Measurements from ENCODE around the gene DYNLRB1.

DNA sequence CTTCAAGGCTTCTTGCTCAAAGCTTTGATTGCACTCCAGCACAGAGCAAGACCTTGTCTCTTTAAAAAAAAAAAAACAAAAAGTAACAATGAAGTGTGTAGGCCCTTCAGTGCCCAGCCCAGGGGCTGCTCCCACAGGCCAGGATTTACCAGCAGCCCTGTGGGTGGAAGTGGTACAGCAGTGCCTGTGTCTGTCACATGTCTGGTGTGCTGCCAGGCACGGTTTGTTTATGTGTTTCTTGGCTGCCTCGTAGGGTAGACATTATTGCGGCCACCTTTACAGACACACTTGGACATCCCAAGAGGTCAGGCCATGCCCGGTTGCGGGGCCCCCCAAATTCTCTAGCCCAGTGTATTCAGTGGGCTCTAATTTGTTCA, 12.7 kb downstream of the DYNLRB1 start:
- TF ChIP-seq, protein P1, sequence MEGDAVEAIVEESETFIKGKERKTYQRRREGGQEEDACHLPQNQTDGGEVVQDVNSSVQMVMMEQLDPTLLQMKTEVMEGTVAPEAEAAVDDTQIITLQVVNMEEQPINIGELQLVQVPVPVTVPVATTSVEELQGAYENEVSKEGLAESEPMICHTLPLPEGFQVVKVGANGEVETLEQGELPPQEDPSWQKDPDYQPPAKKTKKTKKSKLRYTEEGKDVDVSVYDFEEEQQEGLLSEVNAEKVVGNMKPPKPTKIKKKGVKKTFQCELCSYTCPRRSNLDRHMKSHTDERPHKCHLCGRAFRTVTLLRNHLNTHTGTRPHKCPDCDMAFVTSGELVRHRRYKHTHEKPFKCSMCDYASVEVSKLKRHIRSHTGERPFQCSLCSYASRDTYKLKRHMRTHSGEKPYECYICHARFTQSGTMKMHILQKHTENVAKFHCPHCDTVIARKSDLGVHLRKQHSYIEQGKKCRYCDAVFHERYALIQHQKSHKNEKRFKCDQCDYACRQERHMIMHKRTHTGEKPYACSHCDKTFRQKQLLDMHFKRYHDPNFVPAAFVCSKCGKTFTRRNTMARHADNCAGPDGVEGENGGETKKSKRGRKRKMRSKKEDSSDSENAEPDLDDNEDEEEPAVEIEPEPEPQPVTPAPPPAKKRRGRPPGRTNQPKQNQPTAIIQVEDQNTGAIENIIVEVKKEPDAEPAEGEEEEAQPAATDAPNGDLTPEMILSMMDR (IDR thresholded peaks at IDR 0.05): peak in 4 of 6 experiments; percentile 11 to 42 (median 16)
- peak in 1 of 2 donors; percentile 50 for TF ChIP-seq POLR2AphosphoS5 (IDR thresholded peaks at IDR 0.05)
- peak in 1 of 4 donors; percentile 3 for TF ChIP-seq EP300 (IDR thresholded peaks at IDR 0.05)
